Measurements from ENCODE around the gene EIF4G3.

EIF4G3 gene

GRCh38 chr1:21091053-21091690 is 85.5 kb downstream of the EIF4G3 start:
- ATAC-seq, result peak; percentile 98
- TF ChIP-seq ZNF8 (CRISPR knock-in tag; IDR thresholded peaks at IDR 0.05), result peak; percentile 36; the same call in 1 of the 2 replicates

- peak; percentile 30; the same call in 1 of the 3 replicates for ATAC-seq
Observed at GRCh38 chr1:21090463-21090862, 86.2 kb downstream of the EIF4G3 start.

GRCh38 chr1:21089731-21090130 is 87.0 kb downstream of the EIF4G3 start:
- no peak for ATAC-seq
- no peak for TF ChIP-seq POU6F1 (CRISPR knock-in tag; IDR thresholded peaks at IDR 0.05; ENCODE audit: borderline replicate concordance, low read depth)
- TF ChIP-seq SNAI2 (CRISPR knock-in tag; IDR thresholded peaks at IDR 0.05), result no peak
- no peak for TF ChIP-seq BACH2 (CRISPR knock-in tag; IDR thresholded peaks at IDR 0.05; ENCODE audit: borderline replicate concordance)
- no peak for TF ChIP-seq ARNTL (CRISPR knock-in tag; IDR thresholded peaks at IDR 0.05; ENCODE audit: borderline replicate concordance, low read depth)
- no peak for TF ChIP-seq ESRRG (CRISPR knock-in tag; IDR thresholded peaks at IDR 0.05)

More at GRCh38 chr1:21090463-21090862, 86.2 kb downstream of the EIF4G3 start:
- TF ChIP-seq ZFP30 (CRISPR knock-in tag; IDR thresholded peaks at IDR 0.05), result no peak
- TF ChIP-seq CREB5 (CRISPR knock-in tag; IDR thresholded peaks at IDR 0.05; ENCODE audit: low read depth), result no peak
- no peak for TF ChIP-seq ZC3H10 (CRISPR knock-in tag; IDR thresholded peaks at IDR 0.05)
- no peak for TF ChIP-seq CSDC2 (CRISPR knock-in tag; IDR thresholded peaks at IDR 0.05)
- no peak for TF ChIP-seq POU6F1 (CRISPR knock-in tag; IDR thresholded peaks at IDR 0.05; ENCODE audit: borderline replicate concordance, low read depth)
- no peak for TF ChIP-seq GLIS3 (CRISPR knock-in tag; IDR thresholded peaks at IDR 0.05)
- TF ChIP-seq PPARA (CRISPR knock-in tag; IDR thresholded peaks at IDR 0.05; ENCODE audit: borderline replicate concordance), result no peak
- no peak for TF ChIP-seq ARNTL (CRISPR knock-in tag; IDR thresholded peaks at IDR 0.05; ENCODE audit: borderline replicate concordance, low read depth)
- no peak for TF ChIP-seq RARB (CRISPR knock-in tag; IDR thresholded peaks at IDR 0.05)
- TF ChIP-seq TOX (CRISPR knock-in tag; IDR thresholded peaks at IDR 0.05; ENCODE audit: borderline replicate concordance), result no peak
- no peak for TF ChIP-seq TCF4 (CRISPR knock-in tag; IDR thresholded peaks at IDR 0.05; ENCODE audit: borderline replicate concordance)
- no peak for TF ChIP-seq ISL1 (CRISPR knock-in tag; IDR thresholded peaks at IDR 0.05)
- no peak for TF ChIP-seq ESRRG (CRISPR knock-in tag; IDR thresholded peaks at IDR 0.05)

GRCh38 chr1:21089299-21089698 is 87.4 kb downstream of the EIF4G3 start:
- TF ChIP-seq BACH2 (CRISPR knock-in tag; IDR thresholded peaks at IDR 0.05; ENCODE audit: borderline replicate concordance) (no peak), CSRNP3 (CRISPR knock-in tag; IDR thresholded peaks at IDR 0.05) (no peak), ZC3H10 (CRISPR knock-in tag; IDR thresholded peaks at IDR 0.05) (no peak), ESRRG (CRISPR knock-in tag; IDR thresholded peaks at IDR 0.05) (no peak), ZNF70 (CRISPR knock-in tag; IDR thresholded peaks at IDR 0.05) (no peak), ZFP3 (CRISPR knock-in tag; IDR thresholded peaks at IDR 0.05) (no peak), ZFP30 (CRISPR knock-in tag; IDR thresholded peaks at IDR 0.05) (no peak), ZNF8 (CRISPR knock-in tag; IDR thresholded peaks at IDR 0.05) (no peak), TOX (CRISPR knock-in tag; IDR thresholded peaks at IDR 0.05; ENCODE audit: borderline replicate concordance) (no peak), OSR1 (CRISPR knock-in tag; IDR thresholded peaks at IDR 0.05) (no peak), CSDC2 (CRISPR knock-in tag; IDR thresholded peaks at IDR 0.05) (no peak), POU6F1 (CRISPR knock-in tag; IDR thresholded peaks at IDR 0.05; ENCODE audit: borderline replicate concordance, low read depth) (no peak), RARB (CRISPR knock-in tag; IDR thresholded peaks at IDR 0.05) (no peak), GLIS3 (CRISPR knock-in tag; IDR thresholded peaks at IDR 0.05) (no peak), ZNF565 (CRISPR knock-in tag; conservative IDR thresholded peaks at IDR 0.05; ENCODE audit: low read depth) (no peak)
- no peak for ATAC-seq
